Measurements from ENCODE around the gene PTPRR. TPM values are rescaled to one million over a fixed set of nuclear protein-coding genes. Genes with fewer than 3 reads are reported as not detected.

The PTPRR gene
- total RNA-seq, 1 donor from 2014 or later: 1.4 TPM

DNA sequence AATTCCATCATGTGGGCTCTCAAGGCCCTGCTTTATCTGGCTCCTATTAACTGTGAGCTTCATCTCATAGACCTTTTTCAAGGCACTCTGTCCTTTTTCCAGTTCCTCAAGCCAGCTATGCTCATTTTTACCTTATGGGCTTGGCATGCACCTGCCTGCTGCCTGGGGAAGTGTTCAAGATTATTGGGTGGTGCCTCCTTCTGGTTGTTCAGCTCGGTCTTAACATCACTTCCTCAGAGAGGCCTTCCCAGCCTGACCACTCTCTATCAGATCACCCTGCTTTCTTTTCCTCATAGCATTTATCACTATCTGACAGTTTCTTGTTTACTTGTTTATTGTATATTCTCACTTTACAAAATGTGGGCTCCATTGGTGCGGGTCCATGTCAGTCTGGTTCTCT is 141.3 kb downstream of the PTPRR start:
- Histone ChIP-seq H3K4me3 (no peak overlapping the region), H3K27ac (no peak overlapping the region), H3K9me3 (no peaks in the 10 kb centered on the region), H3K27me3 (ENCODE audit: low read depth) (no peaks in the 10 kb centered on the region), H3K4me1 (no peaks in the 10 kb centered on the region), H3K36me3 (no peaks in the 10 kb centered on the region)
- ATAC-seq: no peak
- TF ChIP-seq CTCF (IDR thresholded peaks at IDR 0.05): no peak
- intact Hi-C loops (cut with DNase I): no loop called here
- DNase-seq: no peak

- intact Hi-C loops (cut with DNase I): no loop called here
- Histone ChIP-seq H3K36me3 (no peaks in the 10 kb centered on the region), H3K4me1 (no peaks in the 10 kb centered on the region), H3K4me3 (no peak overlapping the region), H3K27ac (no peak overlapping the region), H3K27me3 (ENCODE audit: low read depth) (no peaks in the 10 kb centered on the region), H3K9me3 (no peaks in the 10 kb centered on the region)
- ATAC-seq (no peak), DNase-seq (no peak)
- TF ChIP-seq CTCF (IDR thresholded peaks at IDR 0.05): no peak
These were observed 146.5 kb downstream of the PTPRR start for GRCh38 chr12:70774055-70774454.

- TF ChIP-seq CTCF (IDR thresholded peaks at IDR 0.05): no peak
- Histone ChIP-seq H3K4me1 (no peaks in the 10 kb centered on the region), H3K9me3 (no peaks in the 10 kb centered on the region), H3K27ac (no peak overlapping the region), H3K27me3 (ENCODE audit: low read depth) (no peaks in the 10 kb centered on the region), H3K36me3 (no peaks in the 10 kb centered on the region), H3K4me3 (no peak overlapping the region)
- ATAC-seq (no peak), DNase-seq (no peak)
- intact Hi-C loops (cut with DNase I): no loop called here
These were observed 147.7 kb downstream of the PTPRR start for GRCh38 chr12:70772836-70773235.

- H3K36me3 ChIP-seq: no peaks in the 10 kb centered on the region
- DNase-seq (no peak), ATAC-seq (no peak)
- no peaks in the 10 kb centered on the region for H3K4me1 ChIP-seq
- no peaks in the 10 kb centered on the region for H3K9me3 ChIP-seq
- no peak for TF ChIP-seq CTCF (IDR thresholded peaks at IDR 0.05)
- intact Hi-C loops (cut with DNase I): no loop called here
- H3K4me3 ChIP-seq: no peak overlapping the region
- H3K27ac ChIP-seq: no peak overlapping the region
- no peaks in the 10 kb centered on the region for H3K27me3 ChIP-seq (ENCODE audit: low read depth)
These were observed 149.0 kb downstream of the PTPRR start for GRCh38 chr12:70771581-70771980.

- Histone ChIP-seq H3K27me3 (ENCODE audit: low read depth) (no peaks in the 10 kb centered on the region), H3K4me3 (no peak overlapping the region), H3K27ac (no peak overlapping the region), H3K9me3 (no peaks in the 10 kb centered on the region), H3K4me1 (no peaks in the 10 kb centered on the region), H3K36me3 (no peaks in the 10 kb centered on the region)
- intact Hi-C loops (cut with DNase I): no loop called here
- ATAC-seq (no peak), DNase-seq (no peak)
- no peak for TF ChIP-seq CTCF (IDR thresholded peaks at IDR 0.05)
These were observed 156.9 kb downstream of the PTPRR start for GRCh38 chr12:70763666-70764065.

DNA sequence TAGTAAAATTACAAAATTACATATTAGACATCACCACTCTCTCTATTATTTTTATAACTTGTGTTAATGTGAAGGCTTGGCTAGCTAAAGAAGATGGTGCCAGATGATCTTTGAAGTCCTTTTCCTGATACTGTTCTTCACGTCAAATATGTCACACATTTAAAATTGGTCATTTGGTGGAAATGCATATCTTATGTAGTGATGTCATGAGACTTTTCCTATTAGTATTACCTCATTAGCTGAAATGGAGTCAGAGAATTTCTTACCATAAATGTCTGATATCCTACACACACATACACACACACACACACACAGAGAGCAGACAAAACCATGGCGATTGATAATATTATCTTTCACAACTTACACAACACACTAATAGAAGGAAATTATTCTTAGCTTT is 158.5 kb downstream of the PTPRR start:
- TF ChIP-seq CTCF (IDR thresholded peaks at IDR 0.05): no peak
- no peak for DNase-seq
- Histone ChIP-seq H3K27ac (no peak overlapping the region), H3K4me3 (no peak overlapping the region), H3K9me3 (no peaks in the 10 kb centered on the region), H3K4me1 (no peaks in the 10 kb centered on the region), H3K36me3 (no peaks in the 10 kb centered on the region), H3K27me3 (ENCODE audit: low read depth) (no peaks in the 10 kb centered on the region)
- intact Hi-C loops (cut with DNase I): no loop called here
- no peak for ATAC-seq
